ENCODE results near the gene RANBP9.

RANBP9 gene

GRCh38 chr6:13724182-13724581 is 12.5 kb upstream of the RANBP9 start:
- no peak for TF ChIP-seq CTCF (IDR thresholded peaks at IDR 0.05; ENCODE audit: low read depth, low read length, missing control alignments)
- DNase-seq (ENCODE audit: extremely low read depth, low read depth) = no peak
- no peak overlapping the region for H3K4me3 ChIP-seq (replicated peaks; ENCODE audit: low read depth, low read length)

GRCh38 chr6:13722880-13723279 is 11.2 kb upstream of the RANBP9 start:
- no peak for DNase-seq (ENCODE audit: extremely low read depth, low read depth)
- H3K4me3 ChIP-seq (replicated peaks; ENCODE audit: low read depth, low read length) = no peak overlapping the region
- TF ChIP-seq CTCF (IDR thresholded peaks at IDR 0.05; ENCODE audit: low read depth, low read length, missing control alignments) = no peak

GRCh38 chr6:13718123-13718458 is 6.5 kb upstream of the RANBP9 start:
- no peak for TF ChIP-seq CTCF (IDR thresholded peaks at IDR 0.05; ENCODE audit: low read depth, low read length, missing control alignments)
- no peak overlapping the region for H3K4me3 ChIP-seq (replicated peaks; ENCODE audit: low read depth, low read length)
- DNase-seq (ENCODE audit: extremely low read depth, low read depth) = no peak

GRCh38 chr6:13716955-13717295 is 5.3 kb upstream of the RANBP9 start:
- no peak for TF ChIP-seq CTCF (IDR thresholded peaks at IDR 0.05; ENCODE audit: low read depth, low read length, missing control alignments)
- DNase-seq (ENCODE audit: extremely low read depth, low read depth) = no peak
- no peak overlapping the region for H3K4me3 ChIP-seq (replicated peaks; ENCODE audit: low read depth, low read length)

GRCh38 chr6:13716225-13716954 is 4.8 kb upstream of the RANBP9 start:
- DNase-seq (ENCODE audit: extremely low read depth, low read depth) = no peak
- TF ChIP-seq CTCF (IDR thresholded peaks at IDR 0.05; ENCODE audit: low read depth, low read length, missing control alignments) = no peak
- no peak overlapping the region for H3K4me3 ChIP-seq (replicated peaks; ENCODE audit: low read depth, low read length)

- DNase-seq (ENCODE audit: extremely low read depth, low read depth) = no peak
- H3K4me3 ChIP-seq (replicated peaks; ENCODE audit: low read depth, low read length) = no peak overlapping the region
- TF ChIP-seq CTCF (IDR thresholded peaks at IDR 0.05; ENCODE audit: low read depth, low read length, missing control alignments) = no peak
Observed at GRCh38 chr6:13715444-13715883, 3.8 kb upstream of the RANBP9 start.

GRCh38 chr6:13712599-13712898 is 914 bp upstream of the RANBP9 start:
- peak overlapping the region; percentile 58 for H3K4me3 ChIP-seq (replicated peaks; ENCODE audit: low read depth, low read length)
- no peak for DNase-seq (ENCODE audit: extremely low read depth, low read depth)
- TF ChIP-seq CTCF (IDR thresholded peaks at IDR 0.05; ENCODE audit: low read depth, low read length, missing control alignments) = no peak

Measured in HFF-Myc (cell line).